A673 (cell line): ENCODE data around the gene CNN2. TPM values are rescaled to one million over a fixed set of nuclear protein-coding genes. Genes with fewer than 3 reads are reported as not detected.

Experiments
- BruUV-seq: library from RNA; stranded (reverse); fragments of 400-500 nt; replicated peaks from 2 replicates; lab custom pipeline; 2021; lab: Mats Ljungman, UMichigan
- CTCF ChIA-PET: fragments of 300-600 bp; sonication (Branson Sonifier 250); formaldehyde crosslinking; loops from one replicate; lab custom pipeline; 2022; ENCODE audit warnings: antibody characterized with exemption; lab: Charles Lee
- POLR2A ChIA-PET: fragments of 300-600 bp; sonication (Branson Sonifier 250); formaldehyde crosslinking; loops from one replicate; lab custom pipeline; 2022; ENCODE audit warnings: antibody characterized with exemption; ENCODE audit not compliant: low non-redundant PET; lab: Charles Lee
- DNase-seq: peaks from one replicate; pipeline ENCODE4 v3.0.0-alpha.2; 2015; ENCODE audit warnings: low spot score
- H3K27ac ChIP-seq: fragments of 200-600 bp; sonication (generic); 2 replicates; pipeline ENCODE4 v1.5.1; 2016; ENCODE audit warnings: mixed run types, low read depth, mild to moderate bottlenecking, mixed read lengths, antibody characterized with exemption, low read length; ENCODE audit not compliant: poor library complexity, severe bottlenecking
- H3K27me3 ChIP-seq: fragments of 200-600 bp; sonication (generic); replicated peaks from 2 replicates; pipeline ENCODE4 v1.6.1; 2017; ENCODE audit warnings: mixed run types, low read depth, mild to moderate bottlenecking, mixed read lengths, antibody characterized with exemption, low read length; ENCODE audit not compliant: insufficient read depth, poor library complexity
- H3K36me3 ChIP-seq: fragments of 200-600 bp; sonication (generic); 2 replicates; pipeline ENCODE4 v1.6.1; 2016; ENCODE audit warnings: mixed run types, mild to moderate bottlenecking, mixed read lengths, antibody characterized with exemption, low read length; ENCODE audit not compliant: insufficient read depth, poor library complexity, severe bottlenecking
- H3K4me1 ChIP-seq: fragments of 200-600 bp; sonication (generic); 2 replicates; pipeline ENCODE4 v1.6.1; 2017; ENCODE audit warnings: mixed run types, mild to moderate bottlenecking, mixed read lengths, antibody characterized with exemption, low read length; ENCODE audit not compliant: insufficient read depth, poor library complexity, severe bottlenecking
- H3K4me3 ChIP-seq: fragments of 200-600 bp; sonication (generic); 2 replicates; pipeline ENCODE4 v1.5.1; 2016; ENCODE audit warnings: low read depth, mixed run types, mild to moderate bottlenecking, mixed read lengths, low read length; ENCODE audit not compliant: poor library complexity, severe bottlenecking
- H3K9me3 ChIP-seq: fragments of 200-600 bp; sonication (generic); 2 replicates; pipeline ENCODE4 v1.6.1; 2016; ENCODE audit warnings: mixed run types, low read depth, mild to moderate bottlenecking, mixed read lengths, antibody characterized with exemption, low read length; ENCODE audit not compliant: poor library complexity, severe bottlenecking
- CTCF ChIP-seq: fragments of 300-800, 200-600 bp; sonication (generic); conservative IDR thresholded peaks from 2 replicates; pipeline ENCODE4 v1.5.1; 2017; ENCODE audit warnings: low read depth, mild to moderate bottlenecking, antibody characterized with exemption, low read length, moderate library complexity, mixed read lengths
- EZH2 ChIP-seq: fragments of 200-600 bp; sonication (generic); IDR thresholded peaks from 2 replicates; pipeline ENCODE4 v1.6.1; 2017; ENCODE audit warnings: borderline replicate concordance, low read depth, mild to moderate bottlenecking, mixed read lengths, antibody characterized with exemption, low read length; ENCODE audit not compliant: poor library complexity, severe bottlenecking
- intact Hi-C: fragments of 100-400 bp; cut with micrococcal nuclease; formaldehyde crosslinking; loops from one replicate; pipeline ENCODE4 v1.10.0; 2022; ENCODE audit not compliant: unreplicated experiment
- total RNA-seq: library from RNA; stranded (reverse); gene quantifications from 2 replicates; pipeline ENCODE4 v1.2.3, GENCODE V29; 2021

Gene CNN2
- total RNA-seq, 1 experiment from 2014 or later = 112 TPM

GRCh38 chr19:993361-993830 is 33.0 kb upstream of the CNN2 start:
- ChIA-PET CTCF (no interaction called here), POLR2A (interaction anchor here (0.6 kb wide), 1 partner anchor 99 kb away, joined by 3 read pairs; no protein-coding TSS in a partner anchor)
- DNase-seq = no peak
- Histone ChIP-seq H3K27me3 (peaks cover 24% of the 10 kb centered on the region), H3K9me3 (no peaks in the 10 kb centered on the region), H3K36me3 (peaks cover 25% of the 10 kb centered on the region), H3K27ac (no peak overlapping the region), H3K4me1 (peaks cover 15% of the 10 kb centered on the region), H3K4me3 (no peak overlapping the region)
- TF ChIP-seq CTCF = no peak
- TF ChIP-seq EZH2 = no peak
- BruUV-seq = no TSS peak
- intact Hi-C loops = no loop called here

- ChIA-PET POLR2A (no interaction called here), CTCF (no interaction called here)
- intact Hi-C loops = no loop called here
- Histone ChIP-seq H3K9me3 (no peaks in the 10 kb centered on the region), H3K27ac (no peak overlapping the region), H3K27me3 (peaks cover 28% of the 10 kb centered on the region), H3K4me3 (no peak overlapping the region), H3K4me1 (peaks cover 18% of the 10 kb centered on the region), H3K36me3 (peaks cover 25% of the 10 kb centered on the region)
- no peak for TF ChIP-seq EZH2
- TF ChIP-seq CTCF = no peak
- no peak for DNase-seq
- no TSS peak for BruUV-seq
Measured at GRCh38 chr19:993831-994393, 32.5 kb upstream of the CNN2 start.

- no peak overlapping the region for H3K4me3 ChIP-seq
- intact Hi-C loops = no loop called here
- TF ChIP-seq EZH2 = no peak
- no peak for TF ChIP-seq CTCF
- no peak overlapping the region for H3K27ac ChIP-seq
- H3K4me1 ChIP-seq = peaks cover 18% of the 10 kb centered on the region
- POLR2A ChIA-PET = no interaction called here
- no peaks in the 10 kb centered on the region for H3K9me3 ChIP-seq
- peaks cover 34% of the 10 kb centered on the region for H3K27me3 ChIP-seq
- BruUV-seq = no TSS peak
- no peak for DNase-seq
- CTCF ChIA-PET = interaction anchor here (0.7 kb wide), 1 partner anchor 70 kb away, joined by 3 read pairs; no protein-coding TSS in a partner anchor
- peaks cover 25% of the 10 kb centered on the region for H3K36me3 ChIP-seq
Measured at GRCh38 chr19:994516-994915, 31.9 kb upstream of the CNN2 start.
